AG09309 (cell line): Measurements from ENCODE around the gene NADSYN1.

Source experiments
- DNase-seq: peaks from one replicate; pipeline ENCODE4 v3.0.0-alpha.2; 2010; ENCODE audit warnings: low read depth
- H3K4me3 ChIP-seq: 2 replicates; pipeline ENCODE4 v1.5.1; 2011; ENCODE audit warnings: mild to moderate bottlenecking, low read depth, low read length, moderate library complexity; ENCODE audit not compliant: control insufficient read depth
- CTCF ChIP-seq: IDR thresholded peaks from 2 replicates; pipeline ENCODE4 v1.5.1; 2011; ENCODE audit warnings: mild to moderate bottlenecking, low read depth, low read length, inconsistent platforms; ENCODE audit not compliant: insufficient read depth, control insufficient read depth; ENCODE audit errors: missing control alignments

Gene NADSYN1

GRCh38 chr11:71425860-71426259 lies 27.1 kb upstream of the NADSYN1 start:
- DNase-seq: no peak
- no peak for TF ChIP-seq CTCF
- H3K4me3 ChIP-seq: no peak overlapping the region

- peak; percentile 2 for TF ChIP-seq CTCF
- DNase-seq: no peak
- H3K4me3 ChIP-seq: no peak overlapping the region
Observed at GRCh38 chr11:71426413-71426812, 26.6 kb upstream of the NADSYN1 start.

GRCh38 chr11:71428861-71429435 lies 24.1 kb upstream of the NADSYN1 start:
- no peak for DNase-seq
- no peak overlapping the region for H3K4me3 ChIP-seq
- TF ChIP-seq CTCF: no peak

- H3K4me3 ChIP-seq: no peak overlapping the region
- TF ChIP-seq CTCF: no peak
- no peak for DNase-seq
Observed at GRCh38 chr11:71429701-71430100, 23.3 kb upstream of the NADSYN1 start.

GRCh38 chr11:71430166-71430565 lies 22.8 kb upstream of the NADSYN1 start:
- TF ChIP-seq CTCF: no peak
- no peak overlapping the region for H3K4me3 ChIP-seq
- no peak for DNase-seq

GRCh38 chr11:71431271-71431670 lies 21.7 kb upstream of the NADSYN1 start:
- no peak overlapping the region for H3K4me3 ChIP-seq
- TF ChIP-seq CTCF: no peak
- no peak for DNase-seq
